K562 (cell line): ENCODE measurements around the gene TBC1D32.

Source experiments
- ATF2 ChIP-seq: sonication (generic); formaldehyde crosslinking; IDR thresholded peaks from 2 replicates; pipeline ENCODE4 v1.8.1; 2022; ENCODE audit warnings: missing genetic modification reagents
- FOXA3 ChIP-seq, 2 experiments: fragments of 450-650 bp in 1 of 2; sonication (generic) in 1 of 2; formaldehyde crosslinking; IDR thresholded peaks in 1 of 2; conservative IDR thresholded peaks in 1 of 2; 2 replicates each; pipeline versions ENCODE4 v1.4.0 to v1.8.0; 2020 to 2022; ENCODE audit warnings: mild to moderate bottlenecking in 2 of 2, missing genetic modification reagents in 1 of 2
- HMG20B ChIP-seq: fragments of 250-450 bp; sonication (Bioruptor Pico); IDR thresholded peaks from 2 replicates; pipeline ENCODE4 v1.5.0; 2021; ENCODE audit warnings: mild to moderate bottlenecking
- JUND ChIP-seq, 2 experiments: IDR thresholded peaks; 2 replicates in 1 of 2; 3 replicates in 1 of 2; pipeline ENCODE4 v1.6.1; 2011; ENCODE audit warnings: borderline replicate concordance in 2 of 2, low read depth in 2 of 2, low read length in 2 of 2, improper control_type of control experiment in 1 of 2, missing biosample characterization in 1 of 2, missing genetic modification characterization in 1 of 2, missing genetic modification reagents in 1 of 2
- LEF1 ChIP-seq: fragments of 450-650 bp; IDR thresholded peaks from 2 replicates; pipeline ENCODE4 v1.6.1; 2016; ENCODE audit warnings: mild to moderate bottlenecking
- PHF20 ChIP-seq: fragments of 450-650 bp; IDR thresholded peaks from 2 replicates; pipeline ENCODE4 v1.6.1; 2018; ENCODE audit not compliant: partially characterized antibody
- POLR2A ChIP-seq: fragments of 450-650 bp; conservative IDR thresholded peaks from 2 replicates; pipeline ENCODE4 v1.6.1; 2016
- TAF1 ChIP-seq: IDR thresholded peaks from 2 replicates; pipeline ENCODE4 v1.6.1; 2011; ENCODE audit warnings: mild to moderate bottlenecking, low read length, moderate library complexity; ENCODE audit not compliant: insufficient read depth, control insufficient read depth, severe bottlenecking; ENCODE audit errors: extremely low read depth
- TF ChIP-seq, protein P1 (sequence below), 2 experiments: fragments of 150-350 bp in 1 of 2; IDR thresholded peaks; 2 replicates each; pipeline ENCODE4 v1.6.1; 2012 to 2016; ENCODE audit warnings: low read depth in 2 of 2, low read length in 2 of 2, mild to moderate bottlenecking in 1 of 2, moderate library complexity in 1 of 2

- no peak for TF ChIP-seq FOXA3 (CRISPR knock-in tag; conservative IDR thresholded peaks at IDR 0.05 in 1 of 2, IDR thresholded peaks at IDR 0.05 in 1 of 2)
- TF ChIP-seq JUND (IDR thresholded peaks at IDR 0.05; ENCODE audit: borderline replicate concordance, low read depth, low read length) = no peak
- no peak for TF ChIP-seq JUND (tag; IDR thresholded peaks at IDR 0.05; ENCODE audit: borderline replicate concordance, low read depth, low read length)
- no peak for TF ChIP-seq LEF1
- no peak for TF ChIP-seq POLR2A
- no peak for TF ChIP-seq ATF2 (CRISPR knock-in tag)
- TF ChIP-seq, protein P1, sequence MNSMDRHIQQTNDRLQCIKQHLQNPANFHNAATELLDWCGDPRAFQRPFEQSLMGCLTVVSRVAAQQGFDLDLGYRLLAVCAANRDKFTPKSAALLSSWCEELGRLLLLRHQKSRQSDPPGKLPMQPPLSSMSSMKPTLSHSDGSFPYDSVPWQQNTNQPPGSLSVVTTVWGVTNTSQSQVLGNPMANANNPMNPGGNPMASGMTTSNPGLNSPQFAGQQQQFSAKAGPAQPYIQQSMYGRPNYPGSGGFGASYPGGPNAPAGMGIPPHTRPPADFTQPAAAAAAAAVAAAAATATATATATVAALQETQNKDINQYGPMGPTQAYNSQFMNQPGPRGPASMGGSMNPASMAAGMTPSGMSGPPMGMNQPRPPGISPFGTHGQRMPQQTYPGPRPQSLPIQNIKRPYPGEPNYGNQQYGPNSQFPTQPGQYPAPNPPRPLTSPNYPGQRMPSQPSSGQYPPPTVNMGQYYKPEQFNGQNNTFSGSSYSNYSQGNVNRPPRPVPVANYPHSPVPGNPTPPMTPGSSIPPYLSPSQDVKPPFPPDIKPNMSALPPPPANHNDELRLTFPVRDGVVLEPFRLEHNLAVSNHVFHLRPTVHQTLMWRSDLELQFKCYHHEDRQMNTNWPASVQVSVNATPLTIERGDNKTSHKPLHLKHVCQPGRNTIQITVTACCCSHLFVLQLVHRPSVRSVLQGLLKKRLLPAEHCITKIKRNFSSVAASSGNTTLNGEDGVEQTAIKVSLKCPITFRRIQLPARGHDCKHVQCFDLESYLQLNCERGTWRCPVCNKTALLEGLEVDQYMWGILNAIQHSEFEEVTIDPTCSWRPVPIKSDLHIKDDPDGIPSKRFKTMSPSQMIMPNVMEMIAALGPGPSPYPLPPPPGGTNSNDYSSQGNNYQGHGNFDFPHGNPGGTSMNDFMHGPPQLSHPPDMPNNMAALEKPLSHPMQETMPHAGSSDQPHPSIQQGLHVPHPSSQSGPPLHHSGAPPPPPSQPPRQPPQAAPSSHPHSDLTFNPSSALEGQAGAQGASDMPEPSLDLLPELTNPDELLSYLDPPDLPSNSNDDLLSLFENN (IDR thresholded peaks at IDR 0.05; ENCODE audit: low read depth in 2 of 2, low read length in 2 of 2) = no peak
- no peak for TF ChIP-seq PHF20
- TF ChIP-seq HMG20B (CRISPR knock-in tag) = no peak
- no peak for TF ChIP-seq TAF1
Measured at GRCh38 chr6:121223930-121224329, 110.3 kb downstream of the TBC1D32 start.
